GM19035 (cell line): ENCODE data around the gene CDC42BPA.
"Not testable (repeated sequence)": the region's sequence is repeated elsewhere in the genome, so short reads cannot be mapped to it uniquely, and the experiment has no call there.

Experiments
- ATAC-seq: cut with Tn5 transposase; IDR thresholded peaks from one replicate; pipeline ENCODE4 v1.9.1; 2021; ENCODE audit not compliant: unreplicated experiment

Gene CDC42BPA

DNA sequence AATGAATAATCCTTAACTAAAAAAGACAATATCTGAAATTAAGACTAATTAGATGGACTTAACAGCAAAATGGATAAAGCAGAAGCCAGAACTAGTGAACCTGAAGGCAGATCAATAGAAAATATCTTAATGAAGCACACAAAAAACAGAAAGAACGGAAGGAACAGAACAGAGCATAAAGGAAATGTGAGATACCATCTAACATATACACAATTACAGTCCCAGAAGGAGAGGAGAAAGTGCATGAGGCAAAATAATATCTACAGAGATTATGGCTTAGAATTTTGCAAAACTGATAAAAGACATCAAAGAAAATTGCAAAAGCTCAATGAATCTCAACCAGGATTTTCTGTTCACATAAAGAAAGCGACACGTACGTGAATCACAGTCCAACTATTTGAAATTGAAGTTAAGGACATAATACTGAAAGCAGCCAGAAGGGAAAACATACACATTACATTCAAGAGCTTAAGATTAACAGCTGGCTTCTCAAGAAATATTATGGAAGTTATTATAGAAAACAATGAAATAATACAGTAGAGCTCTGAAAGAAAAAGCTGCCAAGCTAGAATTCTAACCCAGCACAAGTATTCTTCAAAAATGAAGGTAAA lies 182.0 kb downstream of the CDC42BPA start:
- ATAC-seq: no peak

DNA sequence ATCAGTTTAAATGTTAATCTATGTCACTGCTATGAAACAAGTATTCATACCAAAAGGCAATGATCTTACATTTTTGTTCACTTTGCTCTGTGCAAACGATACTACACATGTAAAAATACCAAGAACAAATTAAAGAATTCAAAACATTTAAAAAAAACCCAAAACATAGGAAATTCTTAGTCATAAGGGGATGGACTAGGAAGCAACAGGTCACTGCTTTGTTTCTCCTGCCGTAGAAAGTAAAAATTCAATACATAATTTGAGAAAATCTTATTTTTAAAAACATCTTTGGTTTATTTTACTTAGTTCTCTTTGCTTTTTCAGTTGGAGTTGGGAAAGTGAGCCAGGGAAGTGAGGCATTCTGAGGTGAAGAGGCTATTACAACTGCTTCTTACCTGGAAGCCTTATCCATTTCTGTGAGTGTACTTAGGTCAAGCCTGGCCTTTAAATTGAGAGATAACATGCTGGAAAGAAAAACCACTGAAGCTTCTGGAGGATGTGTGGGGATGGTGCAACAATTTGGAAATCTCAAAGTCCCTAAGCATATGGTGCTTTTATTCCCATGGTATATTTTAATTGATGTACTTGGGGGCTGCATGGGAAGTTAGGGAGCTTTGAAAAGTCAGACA lies 183.5 kb downstream of the CDC42BPA start:
- no peak for ATAC-seq

- not testable (repeated sequence) for ATAC-seq
Measured at GRCh38 chr1:227132695-227133094, 185.6 kb downstream of the CDC42BPA start.

- ATAC-seq: no peak
Measured at GRCh38 chr1:227131193-227131592, 187.1 kb downstream of the CDC42BPA start.

DNA sequence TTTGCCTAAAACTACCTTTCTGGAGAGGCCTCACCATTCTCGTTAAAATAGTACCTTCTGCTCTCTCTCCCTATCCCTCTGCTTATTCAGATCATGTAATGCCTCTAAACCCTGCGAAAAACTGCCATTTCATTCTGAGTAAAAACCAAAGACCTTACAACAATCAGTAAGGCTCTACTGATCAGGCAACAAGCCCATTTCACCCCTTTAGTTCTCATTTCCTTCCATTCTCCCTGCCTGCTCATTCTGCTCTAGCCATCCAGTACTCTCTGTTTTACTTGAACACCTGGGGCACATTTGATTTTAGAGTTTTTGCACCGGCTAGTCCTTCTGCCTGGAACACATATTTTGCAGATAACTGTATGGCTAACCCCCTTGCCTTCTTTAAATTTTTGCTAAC lies 190.4 kb downstream of the CDC42BPA start:
- no peak for ATAC-seq

DNA sequence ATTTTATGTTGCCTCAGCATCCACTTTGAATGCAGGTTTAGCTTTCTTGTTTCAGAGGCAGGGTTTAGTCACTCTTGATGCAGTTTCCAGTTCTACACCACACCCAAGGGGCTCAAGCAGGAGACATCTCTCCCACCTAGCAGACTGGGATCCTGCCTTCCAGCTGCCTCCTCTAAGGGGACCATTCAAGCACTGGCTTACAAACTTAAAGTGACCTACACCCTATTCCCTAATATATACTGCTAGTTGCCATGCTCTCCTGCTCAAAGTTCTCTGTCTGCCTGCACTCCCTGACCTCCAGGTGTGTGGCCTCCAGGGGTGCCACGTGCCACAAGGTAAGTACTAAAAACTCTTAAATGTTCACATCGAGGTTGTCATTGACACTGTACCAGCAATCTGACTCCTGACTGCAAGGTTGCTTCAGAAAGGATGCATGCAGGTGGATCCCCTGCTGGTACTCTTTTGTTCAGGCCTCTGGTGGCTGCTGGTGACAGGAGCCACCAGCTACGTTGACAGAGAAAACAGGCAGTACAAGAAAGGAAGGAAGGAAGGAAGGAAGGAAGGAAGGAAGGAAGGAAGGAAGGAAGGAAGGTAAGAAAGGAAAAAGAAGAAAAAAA lies 192.3 kb downstream of the CDC42BPA start:
- no peak for ATAC-seq

DNA sequence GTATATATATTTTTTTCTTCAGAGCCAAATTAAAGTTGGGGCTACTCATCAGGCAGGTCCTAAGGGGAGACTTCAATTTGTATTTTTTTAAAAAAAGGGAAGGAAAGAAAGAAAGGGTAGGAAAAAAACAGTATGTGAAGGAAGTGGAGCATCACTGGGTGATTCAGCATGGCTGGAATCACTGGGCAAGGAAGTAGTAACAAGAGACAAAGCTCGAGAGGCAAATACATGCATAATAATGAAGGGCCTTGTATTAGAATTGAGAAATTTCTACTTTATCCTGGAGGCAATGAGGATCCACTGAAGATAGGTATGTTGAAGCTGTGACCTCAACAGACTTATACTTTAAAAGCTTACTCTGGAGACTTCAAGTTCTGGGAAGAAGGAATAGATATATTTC lies 193.8 kb downstream of the CDC42BPA start:
- no peak for ATAC-seq

DNA sequence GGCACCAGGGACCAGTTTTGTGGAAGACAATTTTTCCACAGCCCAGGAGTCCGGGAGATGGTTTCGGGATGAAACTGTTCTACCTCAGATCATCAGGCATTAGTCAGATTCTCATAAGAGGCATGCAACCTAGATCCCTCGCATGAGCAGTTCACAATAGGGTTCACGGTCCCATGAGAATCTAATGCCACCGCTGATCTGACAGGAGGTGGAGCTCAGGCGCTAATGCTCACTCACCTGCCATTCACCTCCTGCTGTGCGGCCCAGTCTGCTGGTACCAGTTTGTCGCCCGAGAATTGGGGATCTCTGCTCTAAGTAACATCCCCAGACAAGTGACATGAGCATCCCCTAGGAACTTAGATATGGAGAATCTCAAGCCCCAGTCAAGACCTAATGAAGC lies 197.5 kb downstream of the CDC42BPA start:
- ATAC-seq: no peak

DNA sequence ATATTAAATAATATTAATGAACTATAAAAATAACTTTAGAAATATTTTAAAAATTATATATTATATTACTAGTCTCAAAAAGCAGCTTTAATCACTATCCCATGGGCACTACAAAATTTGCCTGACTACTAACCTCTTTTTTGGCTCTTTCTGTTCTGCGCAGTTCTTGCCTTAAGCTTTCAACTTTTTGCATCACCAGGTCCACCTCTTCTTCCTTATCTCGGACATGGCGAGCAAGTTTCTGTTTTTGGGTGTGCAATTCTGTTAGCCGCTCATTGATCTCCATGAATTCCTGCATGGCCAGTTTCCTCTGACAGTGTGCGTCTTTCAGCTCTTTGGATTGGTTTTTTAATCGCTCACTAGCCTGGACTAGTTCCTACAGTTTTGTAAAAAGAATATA lies 205.8 kb downstream of the CDC42BPA start:
- ATAC-seq: no peak

GRCh38 chr1:227111782-227112181 lies 206.5 kb downstream of the CDC42BPA start:
- no peak for ATAC-seq

DNA sequence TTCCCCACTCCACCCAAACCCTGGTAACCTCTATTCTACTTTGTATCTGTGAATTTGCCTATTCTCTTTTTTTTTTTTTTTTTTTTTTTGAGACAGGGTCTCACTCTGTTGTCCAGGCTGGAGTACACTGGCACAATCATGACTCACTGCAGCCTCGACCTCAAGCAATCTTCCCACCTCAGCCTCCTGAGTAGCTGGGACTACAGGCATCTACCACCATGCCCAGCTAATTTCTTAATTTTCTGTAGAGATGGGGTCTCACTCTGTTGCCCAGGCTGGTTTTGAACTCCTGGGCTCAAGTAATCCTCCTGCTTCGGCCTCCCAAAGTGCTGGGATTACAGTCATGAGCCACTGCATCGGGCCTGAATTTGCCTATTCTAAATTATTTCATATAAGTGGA lies 213.0 kb downstream of the CDC42BPA start:
- ATAC-seq: not testable (repeated sequence)

DNA sequence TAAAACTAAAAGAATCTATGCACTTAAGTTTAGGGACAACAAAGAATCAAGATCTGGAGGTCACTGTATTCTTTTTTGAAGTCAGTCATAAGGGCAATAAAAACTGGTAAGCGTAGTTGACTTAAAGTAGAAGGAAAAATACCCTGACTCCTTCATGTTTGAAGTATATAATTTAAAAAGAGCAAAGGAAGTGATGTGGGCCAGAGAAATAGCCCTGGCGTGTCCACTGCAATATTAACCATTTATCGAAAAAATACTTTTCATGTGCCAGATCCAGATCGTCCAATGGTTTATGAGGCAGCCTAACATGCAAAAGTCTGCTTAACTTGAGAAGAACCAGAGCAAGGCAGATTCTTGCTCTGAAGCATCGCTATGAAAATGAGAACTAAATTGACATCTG lies 216.2 kb downstream of the CDC42BPA start:
- ATAC-seq: no peak

DNA sequence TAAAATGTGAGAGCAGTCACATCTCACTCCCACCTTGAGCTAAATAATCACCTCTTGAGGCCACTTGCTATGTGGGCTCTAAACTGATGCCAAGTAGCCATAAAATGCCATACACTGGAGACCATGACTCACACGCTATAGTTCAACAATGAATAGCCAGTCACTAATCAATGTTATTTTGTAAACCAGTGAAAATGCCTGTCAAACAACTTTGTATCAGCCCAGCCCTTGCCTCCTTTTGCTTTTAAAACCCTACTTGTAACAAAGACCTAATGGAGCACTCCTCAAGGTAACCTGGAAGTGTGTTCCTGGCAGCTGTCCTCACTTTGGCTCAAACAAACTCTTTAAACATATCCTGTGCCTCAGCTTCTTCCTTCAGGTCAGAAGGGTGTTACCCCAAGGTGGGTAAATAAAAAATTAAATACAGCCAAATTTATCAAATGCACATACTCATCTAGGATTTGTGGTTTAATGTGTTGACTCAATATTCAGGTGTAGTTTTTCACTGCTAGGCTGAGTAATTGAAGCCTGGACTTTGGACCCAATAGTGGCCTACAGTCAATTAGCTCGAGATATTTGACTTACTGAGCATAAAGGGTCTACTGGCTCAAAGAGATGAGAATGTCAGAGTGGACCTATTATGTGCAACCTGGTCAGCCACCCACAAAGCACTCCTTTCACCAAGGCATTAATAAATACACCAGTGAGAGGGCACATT lies 223.9 kb downstream of the CDC42BPA start:
- ATAC-seq: no peak

GRCh38 chr1:227093309-227093708 lies 225.0 kb downstream of the CDC42BPA start:
- ATAC-seq: no peak

GRCh38 chr1:227092069-227092468 lies 226.2 kb downstream of the CDC42BPA start:
- ATAC-seq: no peak

GRCh38 chr1:227086636-227087035 lies 231.7 kb downstream of the CDC42BPA start:
- no peak for ATAC-seq

- ATAC-seq: no peak
Measured at GRCh38 chr1:227082999-227083746, 235.1 kb downstream of the CDC42BPA start.

DNA sequence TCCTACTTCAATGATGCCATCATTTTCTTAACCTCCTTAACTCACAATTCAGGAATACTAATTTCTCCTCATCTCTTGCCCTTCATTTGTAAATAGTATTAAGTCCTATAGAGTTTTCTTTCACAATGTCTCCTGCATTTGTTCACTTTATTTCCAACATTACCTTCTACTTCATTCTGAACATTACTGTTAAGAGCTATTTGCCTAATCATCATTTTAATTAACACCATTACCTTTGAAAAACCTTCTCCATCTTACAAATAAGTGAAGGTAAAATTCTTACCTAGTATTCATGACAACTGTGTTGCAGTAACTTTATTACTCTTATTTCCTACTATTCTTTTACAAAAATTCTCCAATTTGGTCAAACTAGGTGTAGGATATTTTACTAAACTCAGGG lies 240.5 kb downstream of the CDC42BPA start:
- ATAC-seq: no peak

GRCh38 chr1:227073786-227074185 lies 244.5 kb downstream of the CDC42BPA start:
- ATAC-seq: no peak

DNA sequence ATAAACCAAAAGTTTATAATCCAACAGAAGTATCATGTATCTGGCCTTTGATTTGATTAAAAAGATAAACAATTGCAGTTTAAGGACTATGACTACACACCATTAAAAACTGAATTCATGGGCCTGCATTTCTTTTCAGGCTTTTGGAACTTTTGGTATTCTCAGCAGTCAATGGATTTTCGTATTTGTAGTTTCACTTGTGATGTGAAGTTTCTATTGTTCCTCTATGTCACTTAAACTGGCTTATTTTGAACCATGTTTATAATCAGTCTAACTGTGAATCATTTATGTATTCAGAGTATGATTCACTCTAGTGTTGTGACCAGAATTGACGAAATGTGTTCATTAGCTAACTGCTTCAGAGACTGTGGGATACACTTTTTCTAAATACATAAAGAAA lies 245.3 kb downstream of the CDC42BPA start:
- peak; percentile 68 for ATAC-seq

DNA sequence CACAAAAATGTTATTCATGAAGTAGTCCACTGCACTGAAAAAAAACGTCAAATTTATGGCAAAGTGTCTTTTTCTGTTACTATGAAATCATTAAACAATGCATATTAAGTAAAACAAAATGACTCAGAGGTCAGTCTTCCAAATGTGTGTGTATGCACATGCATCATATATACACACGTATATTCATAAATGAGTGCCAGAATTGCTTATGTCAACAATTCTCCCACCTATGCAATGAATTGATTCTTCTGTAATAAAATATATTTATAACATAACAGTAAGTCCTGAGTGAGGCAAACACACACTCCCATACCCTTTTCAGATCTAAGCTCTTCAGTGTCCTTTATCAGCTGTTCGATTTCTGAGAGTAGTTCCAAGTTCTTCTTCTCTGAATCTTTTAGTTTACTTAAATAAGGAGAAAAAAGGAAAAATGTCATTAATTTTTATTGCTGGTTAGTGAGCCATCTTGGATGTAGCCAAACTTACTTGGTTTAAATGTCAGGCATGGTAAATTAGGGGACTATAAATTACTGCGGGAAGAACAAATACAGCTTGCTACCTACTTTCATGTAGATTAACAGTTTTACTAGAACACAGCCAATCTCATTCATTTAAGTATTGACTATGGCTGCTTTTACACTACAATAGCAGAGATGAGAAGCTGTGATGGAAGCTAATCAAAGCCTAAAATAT lies 246.3 kb downstream of the CDC42BPA start:
- ATAC-seq: no peak
